Karpas-422 (cell line): ENCODE data around the gene RIOX2. TPM values are rescaled to one million over a fixed set of nuclear protein-coding genes. Genes with fewer than 3 reads are reported as not detected.

ENCODE experiments used
- DNase-seq: peaks from one replicate; pipeline ENCODE4 v3.0.0-alpha.2; 2015
- H2AFZ ChIP-seq: fragments of 200-600 bp; sonication (generic); 2 replicates; pipeline ENCODE4 v1.6.1; 2014; ENCODE audit warnings: antibody characterized with exemption, low read length, mixed read lengths
- H3K27ac ChIP-seq: fragments of 200-600 bp; sonication (generic); 2 replicates; pipeline ENCODE4 v1.5.1; 2014; ENCODE audit warnings: mild to moderate bottlenecking, low read length, moderate library complexity
- H3K27me3 ChIP-seq: fragments of 200-600 bp; sonication (generic); 2 replicates; pipeline ENCODE4 v1.6.1; 2014; ENCODE audit warnings: low read length, mixed read lengths
- H3K36me3 ChIP-seq: fragments of 200-600 bp; sonication (generic); 2 replicates; pipeline ENCODE4 v1.6.1; 2014; ENCODE audit warnings: low read length, mixed read lengths; ENCODE audit not compliant: insufficient read depth
- H3K4me1 ChIP-seq: fragments of 200-600 bp; sonication (generic); 2 replicates; pipeline ENCODE4 v1.6.1; 2014; ENCODE audit warnings: mild to moderate bottlenecking, low read length, mixed read lengths
- H3K4me2 ChIP-seq: fragments of 200-600 bp; sonication (generic); 2 replicates; pipeline ENCODE4 v1.6.1; 2014; ENCODE audit warnings: low read length, low read depth, mild to moderate bottlenecking; ENCODE audit not compliant: poor library complexity, severe bottlenecking
- H3K4me3 ChIP-seq: fragments of 200-600 bp; sonication (generic); 2 replicates; pipeline ENCODE4 v1.5.1; 2014; ENCODE audit warnings: mild to moderate bottlenecking, antibody characterized with exemption, low read length, mixed read lengths
- H3K79me2 ChIP-seq: fragments of 200-600 bp; sonication (generic); 2 replicates; pipeline ENCODE4 v1.6.1; 2014; ENCODE audit warnings: mild to moderate bottlenecking, low read length, mixed read lengths
- H3K9ac ChIP-seq: fragments of 200-600 bp; sonication (generic); 2 replicates; pipeline ENCODE4 v1.6.0; 2014; ENCODE audit warnings: low read length
- H3K9me2 ChIP-seq: fragments of 200-600 bp; sonication (generic), shearing (Covaris generic); replicated peaks from 2 replicates; pipeline ENCODE4 v1.6.0; 2014; ENCODE audit warnings: mild to moderate bottlenecking, low read length, moderate library complexity; ENCODE audit not compliant: insufficient read depth
- H3K9me3 ChIP-seq: fragments of 300-700, 200-600 bp; sonication (generic); 2 replicates; pipeline ENCODE4 v1.6.1; 2014; ENCODE audit warnings: low read length, mixed read lengths
- H4K20me1 ChIP-seq: fragments of 200-600 bp; sonication (generic); 2 replicates; pipeline ENCODE4 v1.6.1; 2014; ENCODE audit warnings: mild to moderate bottlenecking, antibody characterized with exemption, low read length, low read depth; ENCODE audit not compliant: insufficient read depth
- total RNA-seq: library from RNA; depleted of rRNA; stranded (reverse); fragments of >200 nt; shearing (Covaris generic); gene quantifications from 2 replicates; pipeline ENCODE4 v1.2.3, GENCODE V29; 2014; ENCODE audit warnings: low replicate concordance

Gene RIOX2
- total RNA-seq, 1 experiment from 2014 or later, result 55.6 TPM

DNA sequence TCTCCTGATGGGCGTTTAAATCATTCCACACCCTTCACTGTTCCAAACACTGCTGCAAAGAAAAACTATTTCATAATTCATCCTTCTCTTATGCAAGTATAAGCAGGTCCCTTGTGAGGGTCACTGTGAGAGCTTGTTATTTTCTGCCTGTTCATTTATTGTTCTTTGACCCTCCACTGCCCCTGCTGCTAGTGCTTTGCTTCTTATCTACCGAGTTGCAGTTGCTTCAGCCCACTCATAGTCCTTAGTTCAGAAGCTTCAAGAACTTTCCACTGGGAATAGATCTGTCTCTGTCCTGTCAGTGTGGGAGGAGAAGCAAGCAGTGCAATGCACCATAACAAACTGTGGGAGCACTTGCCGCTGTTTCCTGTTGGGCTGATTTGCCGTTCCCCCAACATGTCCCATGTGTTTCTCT, 39.8 kb downstream of the RIOX2 start:
- Histone ChIP-seq H3K27me3 (no peaks in the 10 kb centered on the region), H3K9me3 (no peaks in the 10 kb centered on the region), H3K36me3 (no peaks in the 10 kb centered on the region), H4K20me1 (no peaks in the 10 kb centered on the region), H3K79me2 (no peaks in the 10 kb centered on the region), H3K9ac (no peak overlapping the region), H3K27ac (no peak overlapping the region), H2AFZ (no peak overlapping the region), H3K4me1 (no peaks in the 10 kb centered on the region), H3K4me2 (no peak overlapping the region), H3K9me2 (no peaks in the 10 kb centered on the region), H3K4me3 (no peak overlapping the region)
- no peak for DNase-seq

DNA sequence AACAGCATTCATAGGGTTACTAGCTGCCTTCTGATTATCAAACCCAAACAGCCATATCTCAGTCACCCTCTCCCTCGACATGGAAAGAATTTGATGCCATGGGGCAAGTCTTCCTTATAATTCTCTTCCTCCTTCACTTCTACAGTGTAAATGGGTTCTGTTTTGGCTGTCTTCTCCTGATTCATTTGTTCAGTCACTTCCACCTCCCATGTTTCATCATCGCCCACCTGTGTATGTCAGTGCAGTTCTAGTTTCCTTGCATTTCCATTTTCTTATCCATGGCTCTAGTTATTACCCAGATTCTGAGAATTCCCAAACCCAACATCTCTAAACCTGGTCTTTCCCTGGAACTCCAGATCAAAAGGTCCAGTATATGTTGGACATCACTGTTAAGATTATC, 41.0 kb downstream of the RIOX2 start:
- H3K4me1 ChIP-seq, result no peaks in the 10 kb centered on the region
- H4K20me1 ChIP-seq, result no peaks in the 10 kb centered on the region
- no peaks in the 10 kb centered on the region for H3K27me3 ChIP-seq
- no peak overlapping the region for H2AFZ ChIP-seq
- H3K4me2 ChIP-seq, result no peak overlapping the region
- H3K9me2 ChIP-seq, result no peaks in the 10 kb centered on the region
- no peaks in the 10 kb centered on the region for H3K9me3 ChIP-seq
- H3K79me2 ChIP-seq, result no peaks in the 10 kb centered on the region
- H3K9ac ChIP-seq, result no peak overlapping the region
- no peak overlapping the region for H3K27ac ChIP-seq
- no peak overlapping the region for H3K4me3 ChIP-seq
- no peaks in the 10 kb centered on the region for H3K36me3 ChIP-seq
- no peak for DNase-seq

DNA sequence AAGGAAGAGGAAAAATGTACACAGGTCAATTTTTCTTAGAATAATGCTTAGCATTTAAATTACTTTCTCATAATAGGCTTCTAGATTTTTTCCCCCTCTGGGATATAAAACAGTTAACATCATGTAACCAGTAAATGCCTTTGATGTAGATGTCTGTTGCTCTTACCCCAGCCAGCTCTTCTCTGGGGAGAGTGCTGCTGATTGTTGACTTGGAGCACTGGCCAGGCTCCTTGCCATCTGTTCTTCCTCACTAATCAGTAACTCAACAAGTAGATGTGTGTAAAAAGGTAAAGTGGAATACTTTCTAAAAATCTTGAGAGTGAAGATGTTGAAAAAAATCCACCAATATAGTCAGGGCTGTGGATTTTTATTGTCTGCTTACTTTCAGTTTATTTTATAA, 42.2 kb downstream of the RIOX2 start:
- Histone ChIP-seq H4K20me1 (no peaks in the 10 kb centered on the region), H3K27ac (no peak overlapping the region), H3K27me3 (no peaks in the 10 kb centered on the region), H3K9ac (no peak overlapping the region), H3K36me3 (no peaks in the 10 kb centered on the region), H3K4me1 (no peaks in the 10 kb centered on the region), H2AFZ (no peak overlapping the region), H3K79me2 (no peaks in the 10 kb centered on the region), H3K9me3 (no peaks in the 10 kb centered on the region), H3K9me2 (no peaks in the 10 kb centered on the region), H3K4me3 (no peak overlapping the region), H3K4me2 (no peak overlapping the region)
- DNase-seq, result no peak

DNA sequence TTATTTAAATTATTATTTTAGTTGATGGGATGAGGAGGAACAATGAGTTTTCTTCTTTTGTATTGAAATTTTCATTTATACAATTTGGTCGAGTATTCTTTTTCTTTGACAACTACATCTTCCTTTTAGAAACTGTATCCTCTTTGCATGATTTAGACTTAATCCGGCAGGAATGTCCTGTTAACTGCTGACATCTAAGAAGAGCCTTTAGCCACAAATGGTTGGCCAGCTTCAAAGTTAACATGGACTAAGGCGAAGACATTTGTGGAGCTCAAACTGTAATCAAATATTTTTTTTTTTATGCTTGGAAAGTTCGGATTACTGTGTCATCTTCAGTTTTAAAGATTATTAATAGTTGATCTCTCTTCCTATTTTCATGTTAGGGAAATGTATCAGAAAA, 43.2 kb downstream of the RIOX2 start:
- H3K9me2 ChIP-seq, result no peaks in the 10 kb centered on the region
- H4K20me1 ChIP-seq, result no peaks in the 10 kb centered on the region
- H3K9ac ChIP-seq, result no peak overlapping the region
- no peak overlapping the region for H2AFZ ChIP-seq
- no peaks in the 10 kb centered on the region for H3K9me3 ChIP-seq
- H3K79me2 ChIP-seq, result no peaks in the 10 kb centered on the region
- no peak overlapping the region for H3K4me3 ChIP-seq
- no peaks in the 10 kb centered on the region for H3K27me3 ChIP-seq
- H3K27ac ChIP-seq, result no peak overlapping the region
- no peaks in the 10 kb centered on the region for H3K36me3 ChIP-seq
- no peak overlapping the region for H3K4me2 ChIP-seq
- DNase-seq, result no peak
- H3K4me1 ChIP-seq, result no peaks in the 10 kb centered on the region

DNA sequence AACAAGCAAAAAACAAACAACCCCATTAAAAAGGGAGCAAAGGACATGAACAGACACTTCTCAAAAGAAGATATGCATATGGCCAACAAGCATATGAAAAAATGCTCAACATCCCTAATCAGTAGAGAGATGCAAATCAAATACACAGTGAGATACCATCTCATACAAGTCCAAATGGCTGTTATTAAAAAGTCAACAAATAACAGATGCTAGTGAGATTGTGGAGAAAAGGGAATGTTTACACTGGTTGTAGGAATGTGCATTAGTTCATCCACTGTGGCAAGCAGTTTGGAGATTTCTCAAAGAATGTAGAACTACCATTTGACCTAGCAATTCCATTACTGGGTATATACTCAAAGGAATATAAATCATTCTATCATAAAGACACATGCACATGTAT, 44.5 kb downstream of the RIOX2 start:
- Histone ChIP-seq H3K27ac (no peak overlapping the region), H4K20me1 (no peaks in the 10 kb centered on the region), H3K4me1 (no peaks in the 10 kb centered on the region), H3K4me2 (no peak overlapping the region), H3K36me3 (no peaks in the 10 kb centered on the region), H3K9me2 (no peaks in the 10 kb centered on the region), H3K4me3 (no peak overlapping the region), H3K27me3 (no peaks in the 10 kb centered on the region), H3K9ac (no peak overlapping the region), H3K9me3 (no peaks in the 10 kb centered on the region), H2AFZ (no peak overlapping the region), H3K79me2 (no peaks in the 10 kb centered on the region)
- no peak for DNase-seq

DNA sequence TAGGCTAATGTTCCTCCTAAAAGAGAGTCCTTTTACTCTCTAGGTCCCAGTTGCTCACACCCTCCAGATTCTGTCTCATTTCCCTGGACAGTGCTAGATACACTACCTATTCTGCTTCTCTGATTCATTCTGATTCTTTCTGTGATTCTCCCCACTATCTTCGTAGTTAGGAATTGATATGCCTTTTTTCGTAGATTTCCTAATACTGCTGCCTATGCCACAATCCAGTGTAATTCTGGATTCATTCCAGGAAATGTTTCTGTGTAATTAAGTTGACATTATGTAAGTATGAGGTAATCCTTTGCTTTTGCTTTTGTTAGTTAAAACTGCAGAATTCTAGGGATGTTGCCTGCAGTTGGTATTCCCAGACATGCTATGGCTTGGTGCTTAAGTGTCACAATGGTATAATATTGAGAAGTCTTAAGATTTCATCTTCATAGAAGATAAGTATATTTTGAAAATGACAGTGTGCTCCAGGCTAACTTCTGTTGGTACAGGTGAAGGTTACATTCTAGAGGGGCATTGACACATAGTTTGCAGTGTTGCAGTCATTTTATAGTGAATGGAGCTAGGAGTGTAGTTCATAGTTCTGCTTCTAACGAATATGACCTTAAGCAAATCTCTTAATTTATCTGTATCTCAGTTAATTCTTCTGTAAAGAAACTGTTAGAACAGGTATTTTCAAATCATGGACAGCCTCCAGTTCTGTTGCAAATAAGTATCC, 54.3 kb downstream of the RIOX2 start:
- H2AFZ ChIP-seq, result no peak overlapping the region
- no peaks in the 10 kb centered on the region for H3K4me1 ChIP-seq
- DNase-seq, result no peak
- H3K27ac ChIP-seq, result no peak overlapping the region
- H4K20me1 ChIP-seq, result no peaks in the 10 kb centered on the region
- H3K9me3 ChIP-seq, result no peaks in the 10 kb centered on the region
- no peaks in the 10 kb centered on the region for H3K36me3 ChIP-seq
- no peak overlapping the region for H3K4me2 ChIP-seq
- H3K27me3 ChIP-seq, result no peaks in the 10 kb centered on the region
- H3K79me2 ChIP-seq, result no peaks in the 10 kb centered on the region
- H3K4me3 ChIP-seq, result no peak overlapping the region
- no peak overlapping the region for H3K9ac ChIP-seq
- no peaks in the 10 kb centered on the region for H3K9me2 ChIP-seq

DNA sequence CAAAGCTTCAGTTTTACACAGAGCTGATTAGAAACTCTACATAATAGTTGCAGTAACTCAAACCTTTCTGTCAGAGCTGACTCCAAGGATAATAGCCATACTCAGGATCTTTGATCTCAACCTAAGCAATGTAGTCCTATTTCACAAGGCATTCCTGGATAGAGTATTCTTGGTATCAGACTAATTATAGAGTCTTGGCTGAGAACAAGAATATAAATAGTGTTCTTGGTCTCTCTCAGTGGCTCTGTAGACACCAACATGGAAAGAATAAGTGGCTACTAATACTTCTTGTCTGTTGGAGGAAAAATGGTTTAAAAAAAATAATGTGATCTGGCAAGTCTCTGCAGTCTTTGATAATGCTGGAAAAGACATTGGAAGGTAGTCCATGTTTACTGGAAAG, 55.7 kb downstream of the RIOX2 start:
- Histone ChIP-seq H3K4me1 (no peaks in the 10 kb centered on the region), H3K79me2 (no peaks in the 10 kb centered on the region), H3K4me3 (no peak overlapping the region), H3K36me3 (no peaks in the 10 kb centered on the region), H3K9me3 (no peaks in the 10 kb centered on the region), H3K9ac (no peak overlapping the region), H3K4me2 (no peak overlapping the region), H3K27me3 (no peaks in the 10 kb centered on the region), H3K9me2 (no peaks in the 10 kb centered on the region), H3K27ac (no peak overlapping the region), H2AFZ (no peak overlapping the region), H4K20me1 (no peaks in the 10 kb centered on the region)
- no peak for DNase-seq

DNA sequence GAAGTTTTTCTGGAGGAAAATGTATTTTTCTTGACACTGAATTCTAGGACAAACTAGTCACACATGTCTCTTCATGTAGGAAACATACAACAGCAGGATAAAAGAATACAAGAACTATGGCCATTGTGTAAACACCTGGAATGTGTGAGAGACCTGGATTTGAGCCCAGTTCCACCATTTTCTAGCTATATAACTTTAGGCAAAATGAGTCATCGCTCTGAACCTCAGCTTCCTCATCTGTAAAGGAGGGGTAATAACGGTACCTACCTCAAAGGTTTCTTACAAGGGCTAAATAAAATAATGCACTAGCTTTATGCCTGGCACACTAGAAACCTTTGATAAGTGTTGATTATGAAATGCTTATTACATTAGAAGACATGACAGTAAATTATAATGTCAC, 57.8 kb downstream of the RIOX2 start:
- no peak overlapping the region for H3K4me2 ChIP-seq
- no peak overlapping the region for H2AFZ ChIP-seq
- H3K36me3 ChIP-seq, result no peaks in the 10 kb centered on the region
- DNase-seq, result no peak
- H3K9me3 ChIP-seq, result no peaks in the 10 kb centered on the region
- no peak overlapping the region for H3K9ac ChIP-seq
- no peaks in the 10 kb centered on the region for H4K20me1 ChIP-seq
- H3K4me1 ChIP-seq, result peaks cover 6% of the 10 kb centered on the region
- H3K9me2 ChIP-seq, result no peaks in the 10 kb centered on the region
- no peak overlapping the region for H3K4me3 ChIP-seq
- H3K79me2 ChIP-seq, result no peaks in the 10 kb centered on the region
- H3K27ac ChIP-seq, result no peak overlapping the region
- no peaks in the 10 kb centered on the region for H3K27me3 ChIP-seq
